Measurements from ENCODE around the gene PPP4R3B. TPM values are rescaled to one million over a fixed set of nuclear protein-coding genes. Genes with fewer than 3 reads are reported as not detected.

PPP4R3B gene
- total and polyA plus RNA-seq, 2 of the 8 experiments (the other 6 are each of a cell fraction or from before 2014, with no cell fraction given): 8.5 to 39.1 TPM

DNA sequence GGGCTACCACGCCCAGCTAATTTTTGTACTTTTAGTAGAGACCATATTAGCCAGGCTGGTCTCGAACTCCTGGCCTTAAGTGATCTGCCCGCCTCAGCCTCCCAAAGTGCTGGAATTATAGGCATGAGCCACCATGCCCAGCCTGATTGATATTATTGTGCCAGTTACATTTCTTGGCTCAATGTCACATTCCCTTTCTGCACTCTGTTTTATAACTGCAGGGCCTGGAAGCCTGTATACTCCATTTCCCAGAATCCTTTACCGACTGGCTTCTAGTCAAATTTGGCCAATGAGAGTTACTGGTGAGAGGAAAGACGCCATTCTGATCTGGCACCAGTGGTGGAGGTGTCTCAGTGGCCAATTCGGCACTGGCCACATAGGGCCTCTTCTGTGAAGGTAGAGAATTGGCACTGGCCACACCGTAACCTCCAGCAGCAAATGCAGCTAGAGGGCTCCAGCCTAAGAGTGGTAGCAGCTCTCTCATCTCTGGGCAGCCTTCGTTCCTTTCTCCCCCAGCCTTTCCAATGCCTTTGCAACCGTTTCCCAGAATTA, 114.8 kb downstream of the PPP4R3B start (continued):
- TF ChIP-seq, protein P1, sequence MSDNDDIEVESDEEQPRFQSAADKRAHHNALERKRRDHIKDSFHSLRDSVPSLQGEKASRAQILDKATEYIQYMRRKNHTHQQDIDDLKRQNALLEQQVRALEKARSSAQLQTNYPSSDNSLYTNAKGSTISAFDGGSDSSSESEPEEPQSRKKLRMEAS (IDR thresholded peaks at IDR 0.05): no peak
- no peak for TF ChIP-seq CBX8 (IDR thresholded peaks at IDR 0.05; ENCODE audit: borderline replicate concordance, low read depth, low read length)
- TF ChIP-seq BRCA1 (IDR thresholded peaks at IDR 0.05; ENCODE audit: low read depth, low read length): no peak
- no peak for TF ChIP-seq HDAC6 (IDR thresholded peaks at IDR 0.05; ENCODE audit: low read depth, low read length)
- no peak for TF ChIP-seq BCL11A (IDR thresholded peaks at IDR 0.05; ENCODE audit: low read depth in 2 of 2, low read length in 2 of 2)
